A673 (cell line): ENCODE measurements around the gene OPN3. TPM values are rescaled to one million over a fixed set of nuclear protein-coding genes. Genes with fewer than 3 reads are reported as not detected.

Experiments used
- BruUV-seq: library from RNA; stranded (reverse); fragments of 400-500 nt; replicated peaks from 2 replicates; lab custom pipeline; 2021; lab: Mats Ljungman, UMichigan
- CTCF ChIA-PET: fragments of 300-600 bp; sonication (Branson Sonifier 250); formaldehyde crosslinking; loops from one replicate; lab custom pipeline; 2022; ENCODE audit warnings: antibody characterized with exemption; lab: Charles Lee
- POLR2A ChIA-PET: fragments of 300-600 bp; sonication (Branson Sonifier 250); formaldehyde crosslinking; loops from one replicate; lab custom pipeline; 2022; ENCODE audit warnings: antibody characterized with exemption; ENCODE audit not compliant: low non-redundant PET; lab: Charles Lee
- DNase-seq: peaks from one replicate; pipeline ENCODE4 v3.0.0-alpha.2; 2015; ENCODE audit warnings: low spot score
- H3K27ac ChIP-seq: fragments of 200-600 bp; sonication (generic); 2 replicates; pipeline ENCODE4 v1.5.1; 2016; ENCODE audit warnings: mixed run types, low read depth, mild to moderate bottlenecking, mixed read lengths, antibody characterized with exemption, low read length; ENCODE audit not compliant: poor library complexity, severe bottlenecking
- H3K27me3 ChIP-seq: fragments of 200-600 bp; sonication (generic); replicated peaks from 2 replicates; pipeline ENCODE4 v1.6.1; 2017; ENCODE audit warnings: mixed run types, low read depth, mild to moderate bottlenecking, mixed read lengths, antibody characterized with exemption, low read length; ENCODE audit not compliant: insufficient read depth, poor library complexity
- H3K36me3 ChIP-seq: fragments of 200-600 bp; sonication (generic); 2 replicates; pipeline ENCODE4 v1.6.1; 2016; ENCODE audit warnings: mixed run types, mild to moderate bottlenecking, mixed read lengths, antibody characterized with exemption, low read length; ENCODE audit not compliant: insufficient read depth, poor library complexity, severe bottlenecking
- H3K4me1 ChIP-seq: fragments of 200-600 bp; sonication (generic); 2 replicates; pipeline ENCODE4 v1.6.1; 2017; ENCODE audit warnings: mixed run types, mild to moderate bottlenecking, mixed read lengths, antibody characterized with exemption, low read length; ENCODE audit not compliant: insufficient read depth, poor library complexity, severe bottlenecking
- H3K4me3 ChIP-seq: fragments of 200-600 bp; sonication (generic); 2 replicates; pipeline ENCODE4 v1.5.1; 2016; ENCODE audit warnings: low read depth, mixed run types, mild to moderate bottlenecking, mixed read lengths, low read length; ENCODE audit not compliant: poor library complexity, severe bottlenecking
- H3K9me3 ChIP-seq: fragments of 200-600 bp; sonication (generic); 2 replicates; pipeline ENCODE4 v1.6.1; 2016; ENCODE audit warnings: mixed run types, low read depth, mild to moderate bottlenecking, mixed read lengths, antibody characterized with exemption, low read length; ENCODE audit not compliant: poor library complexity, severe bottlenecking
- EZH2 ChIP-seq: fragments of 200-600 bp; sonication (generic); IDR thresholded peaks from 2 replicates; pipeline ENCODE4 v1.6.1; 2017; ENCODE audit warnings: borderline replicate concordance, low read depth, mild to moderate bottlenecking, mixed read lengths, antibody characterized with exemption, low read length; ENCODE audit not compliant: poor library complexity, severe bottlenecking
- intact Hi-C: fragments of 100-400 bp; cut with micrococcal nuclease; formaldehyde crosslinking; loops from one replicate; pipeline ENCODE4 v1.10.0; 2022; ENCODE audit not compliant: unreplicated experiment
- total RNA-seq: library from RNA; stranded (reverse); gene quantifications from 2 replicates; pipeline ENCODE4 v1.2.3, GENCODE V29; 2021
- TF ChIP-seq, protein P1 (sequence below): fragments of 300-800, 200-600 bp; sonication (generic); conservative IDR thresholded peaks from 2 replicates; pipeline ENCODE4 v1.5.1; 2017; ENCODE audit warnings: low read depth, mild to moderate bottlenecking, antibody characterized with exemption, low read length, moderate library complexity, mixed read lengths

Gene OPN3
- total RNA-seq, 1 experiment from 2014 or later, result 12.6 TPM

DNA sequence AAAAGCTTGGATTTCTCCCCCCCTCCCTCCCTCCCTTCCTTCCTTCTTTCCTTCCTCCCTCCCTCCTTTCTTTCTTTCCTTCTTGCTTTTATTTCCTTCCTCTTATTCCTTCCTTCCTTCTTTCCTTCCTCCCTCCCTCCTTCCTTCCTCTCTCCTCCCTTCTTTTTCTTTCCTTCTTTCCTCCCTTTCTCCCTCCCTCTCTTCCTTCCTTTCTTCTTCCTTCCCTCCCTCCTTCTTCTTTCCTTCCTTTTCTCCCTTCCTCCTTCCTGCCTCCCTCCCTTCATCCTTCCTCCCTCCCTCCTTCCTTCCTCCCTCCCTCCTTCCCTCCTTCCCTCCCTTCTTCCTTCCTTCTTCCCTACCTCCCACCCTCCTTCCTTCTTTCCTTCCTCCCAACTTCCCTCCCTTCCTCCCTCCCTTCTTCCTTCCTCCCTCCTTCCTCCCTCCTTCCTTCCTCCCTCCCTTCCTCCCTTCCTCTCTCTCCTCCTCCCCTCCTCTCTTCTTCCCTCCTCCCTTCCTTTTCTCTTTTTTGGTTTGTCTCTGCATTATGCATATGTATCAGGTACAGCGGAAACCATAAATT is 34.7 kb upstream of the OPN3 start:
- H3K27ac ChIP-seq, result no peak overlapping the region
- no TSS peak for BruUV-seq
- no peak overlapping the region for H3K4me3 ChIP-seq
- H3K36me3 ChIP-seq, result no peaks in the 10 kb centered on the region
- ChIA-PET CTCF (no interaction called here), POLR2A (no interaction called here)
- H3K27me3 ChIP-seq, result no peaks in the 10 kb centered on the region
- peaks cover 8% of the 10 kb centered on the region for H3K4me1 ChIP-seq
- no peak for TF ChIP-seq EZH2
- TF ChIP-seq, protein P1, sequence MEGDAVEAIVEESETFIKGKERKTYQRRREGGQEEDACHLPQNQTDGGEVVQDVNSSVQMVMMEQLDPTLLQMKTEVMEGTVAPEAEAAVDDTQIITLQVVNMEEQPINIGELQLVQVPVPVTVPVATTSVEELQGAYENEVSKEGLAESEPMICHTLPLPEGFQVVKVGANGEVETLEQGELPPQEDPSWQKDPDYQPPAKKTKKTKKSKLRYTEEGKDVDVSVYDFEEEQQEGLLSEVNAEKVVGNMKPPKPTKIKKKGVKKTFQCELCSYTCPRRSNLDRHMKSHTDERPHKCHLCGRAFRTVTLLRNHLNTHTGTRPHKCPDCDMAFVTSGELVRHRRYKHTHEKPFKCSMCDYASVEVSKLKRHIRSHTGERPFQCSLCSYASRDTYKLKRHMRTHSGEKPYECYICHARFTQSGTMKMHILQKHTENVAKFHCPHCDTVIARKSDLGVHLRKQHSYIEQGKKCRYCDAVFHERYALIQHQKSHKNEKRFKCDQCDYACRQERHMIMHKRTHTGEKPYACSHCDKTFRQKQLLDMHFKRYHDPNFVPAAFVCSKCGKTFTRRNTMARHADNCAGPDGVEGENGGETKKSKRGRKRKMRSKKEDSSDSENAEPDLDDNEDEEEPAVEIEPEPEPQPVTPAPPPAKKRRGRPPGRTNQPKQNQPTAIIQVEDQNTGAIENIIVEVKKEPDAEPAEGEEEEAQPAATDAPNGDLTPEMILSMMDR, result no peak
- H3K9me3 ChIP-seq, result no peaks in the 10 kb centered on the region
- DNase-seq, result no peak
- intact Hi-C loops, result no loop called here

DNA sequence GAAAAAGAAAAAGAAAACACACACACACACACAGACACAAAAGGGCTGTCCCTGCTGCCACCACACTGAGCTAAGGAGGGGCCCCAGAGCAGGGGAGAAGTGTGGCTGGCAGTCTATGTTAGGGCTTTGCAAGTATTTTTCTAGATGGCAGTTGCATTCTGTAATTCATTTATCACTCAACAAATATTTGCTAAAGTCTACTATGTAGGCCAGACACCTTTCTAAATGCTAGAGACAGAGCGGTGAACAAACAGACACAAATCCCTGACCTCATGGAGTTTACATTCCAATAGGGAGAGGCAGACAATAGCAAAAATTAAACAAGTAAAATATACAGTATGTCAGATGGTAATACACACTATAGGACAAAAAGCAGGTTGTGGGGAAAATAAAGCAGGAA is 32.1 kb upstream of the OPN3 start:
- Histone ChIP-seq H3K27me3 (no peaks in the 10 kb centered on the region), H3K4me3 (no peak overlapping the region), H3K27ac (no peak overlapping the region), H3K36me3 (no peaks in the 10 kb centered on the region), H3K4me1 (no peaks in the 10 kb centered on the region), H3K9me3 (no peaks in the 10 kb centered on the region)
- ChIA-PET CTCF (no interaction called here), POLR2A (no interaction called here)
- DNase-seq, result no peak
- BruUV-seq, result no TSS peak
- TF ChIP-seq, protein P1, result no peak
- no peak for TF ChIP-seq EZH2
- intact Hi-C loops, result no loop called here

DNA sequence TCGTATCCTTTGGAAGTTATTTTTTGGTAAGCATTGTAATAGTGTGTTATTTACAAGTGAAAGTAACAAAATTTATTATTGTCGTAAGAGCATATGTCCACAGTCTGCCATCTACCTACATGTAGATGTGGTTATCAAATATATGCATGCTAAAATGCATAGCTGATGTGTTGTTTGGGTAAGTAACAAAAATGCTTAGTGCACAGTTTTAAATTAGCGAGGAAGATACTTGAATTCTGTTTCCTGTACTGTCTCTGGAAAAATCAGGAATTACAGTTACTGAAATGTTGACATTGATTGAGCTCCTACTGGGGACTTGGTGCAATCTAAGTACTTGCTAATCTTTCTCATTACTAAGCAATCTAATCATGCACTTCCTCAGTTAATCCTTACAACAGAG is 26.2 kb upstream of the OPN3 start:
- POLR2A ChIA-PET, result no interaction called here
- no peaks in the 10 kb centered on the region for H3K4me1 ChIP-seq
- CTCF ChIA-PET, result no interaction called here
- H3K9me3 ChIP-seq, result no peaks in the 10 kb centered on the region
- H3K4me3 ChIP-seq, result no peak overlapping the region
- intact Hi-C loops, result no loop called here
- TF ChIP-seq, protein P1, result no peak
- no peak for TF ChIP-seq EZH2
- BruUV-seq, result no TSS peak
- H3K36me3 ChIP-seq, result no peaks in the 10 kb centered on the region
- H3K27ac ChIP-seq, result no peak overlapping the region
- no peaks in the 10 kb centered on the region for H3K27me3 ChIP-seq
- no peak for DNase-seq
